Measurements from ENCODE around the gene SPEM1.

The SPEM1 gene

DNA sequence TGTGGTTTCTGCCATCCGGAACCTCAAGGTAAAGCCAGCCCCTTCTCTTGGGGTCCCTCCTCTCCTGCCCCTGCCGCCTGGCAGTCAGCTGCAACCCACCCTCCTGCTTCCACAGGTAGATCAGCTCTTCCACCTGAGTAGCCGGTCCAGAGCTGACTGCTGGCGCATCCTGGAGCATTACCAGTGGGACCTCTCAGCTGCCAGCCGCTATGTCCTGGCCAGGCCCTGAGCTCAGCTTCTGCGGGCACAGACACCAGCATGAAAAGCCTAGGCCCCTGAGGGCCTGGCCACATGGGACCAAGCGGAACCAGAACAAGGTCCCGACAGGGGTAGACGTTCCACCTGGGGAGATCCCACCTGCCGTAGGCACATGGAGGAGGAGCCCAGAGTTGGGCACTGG, 31.3 kb upstream of the SPEM1 start:
- TF ChIP-seq, protein P1, sequence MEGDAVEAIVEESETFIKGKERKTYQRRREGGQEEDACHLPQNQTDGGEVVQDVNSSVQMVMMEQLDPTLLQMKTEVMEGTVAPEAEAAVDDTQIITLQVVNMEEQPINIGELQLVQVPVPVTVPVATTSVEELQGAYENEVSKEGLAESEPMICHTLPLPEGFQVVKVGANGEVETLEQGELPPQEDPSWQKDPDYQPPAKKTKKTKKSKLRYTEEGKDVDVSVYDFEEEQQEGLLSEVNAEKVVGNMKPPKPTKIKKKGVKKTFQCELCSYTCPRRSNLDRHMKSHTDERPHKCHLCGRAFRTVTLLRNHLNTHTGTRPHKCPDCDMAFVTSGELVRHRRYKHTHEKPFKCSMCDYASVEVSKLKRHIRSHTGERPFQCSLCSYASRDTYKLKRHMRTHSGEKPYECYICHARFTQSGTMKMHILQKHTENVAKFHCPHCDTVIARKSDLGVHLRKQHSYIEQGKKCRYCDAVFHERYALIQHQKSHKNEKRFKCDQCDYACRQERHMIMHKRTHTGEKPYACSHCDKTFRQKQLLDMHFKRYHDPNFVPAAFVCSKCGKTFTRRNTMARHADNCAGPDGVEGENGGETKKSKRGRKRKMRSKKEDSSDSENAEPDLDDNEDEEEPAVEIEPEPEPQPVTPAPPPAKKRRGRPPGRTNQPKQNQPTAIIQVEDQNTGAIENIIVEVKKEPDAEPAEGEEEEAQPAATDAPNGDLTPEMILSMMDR (IDR thresholded peaks at IDR 0.05; ENCODE audit: low read depth, low read length, missing control alignments): no peak

DNA sequence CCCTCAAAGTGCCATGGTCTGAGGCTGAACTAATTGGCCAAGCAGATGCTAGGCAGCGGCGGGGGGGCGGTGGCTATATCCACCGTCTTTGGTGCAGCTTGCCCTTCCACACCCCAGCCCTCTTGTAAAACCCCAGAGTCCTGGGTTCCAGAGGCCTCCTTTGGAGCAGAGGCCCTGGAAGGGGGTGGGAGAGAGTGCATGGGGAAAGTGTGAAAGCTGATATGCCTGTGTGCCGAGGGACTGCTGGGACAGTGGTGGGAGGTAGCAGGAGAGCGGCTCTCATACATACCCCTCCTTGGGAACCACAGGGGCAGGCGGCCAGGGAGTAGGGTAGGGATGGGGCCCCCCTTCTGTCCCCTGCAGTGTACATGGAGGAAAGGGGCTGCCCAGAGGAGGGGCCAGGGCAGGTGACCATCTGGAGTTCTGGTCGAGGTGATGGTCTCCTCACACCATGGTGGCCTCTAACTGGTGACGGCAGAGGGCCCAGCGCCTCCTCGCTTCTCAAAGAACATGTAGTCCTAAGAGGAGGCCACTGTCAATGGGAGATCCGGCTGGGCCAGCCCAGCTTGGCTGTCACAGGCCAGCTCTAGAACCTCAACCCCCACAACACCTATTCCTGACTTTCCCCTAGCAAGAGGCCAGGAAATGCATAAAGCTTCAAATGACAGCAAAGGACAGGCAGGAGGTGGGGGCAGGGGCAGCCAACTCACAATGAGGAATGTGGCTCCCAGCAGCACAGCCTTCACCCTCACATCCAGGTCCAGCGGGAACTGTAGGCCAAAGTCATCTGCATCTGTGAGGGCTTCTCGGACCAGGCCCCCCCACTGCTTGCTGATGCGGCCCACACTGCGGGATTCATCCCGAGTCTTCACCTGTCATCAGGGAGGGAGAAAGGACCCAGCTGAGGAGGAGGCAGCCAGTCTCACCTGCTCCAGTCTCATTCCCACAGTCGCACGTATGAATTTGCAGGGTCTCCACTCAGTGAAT, 29.9 kb upstream of the SPEM1 start:
- Histone ChIP-seq H3K4me3 (ENCODE audit: low read depth, low read length) (no peak overlapping the region), H3K27ac (no peak overlapping the region), H3K27me3 (replicated peaks) (no peaks in the 10 kb centered on the region), H3K36me3 (replicated peaks) (peaks cover 43% of the 10 kb centered on the region)
- TF ChIP-seq, protein P1 (IDR thresholded peaks at IDR 0.05; ENCODE audit: low read depth, low read length, missing control alignments): no peak
- no peak for DNase-seq
- in situ Hi-C loops (cut with HindIII; ENCODE audit: low pct_ligation_motif_present, low sequenced_read_pairs): no loop called here

More for the DNA sequence above, 31.3 kb upstream of the SPEM1 start:
- no peak for DNase-seq
- H3K27ac ChIP-seq: no peak overlapping the region
- peaks cover 43% of the 10 kb centered on the region for H3K36me3 ChIP-seq (replicated peaks)
- no peaks in the 10 kb centered on the region for H3K27me3 ChIP-seq (replicated peaks)
- in situ Hi-C loops (cut with HindIII; ENCODE audit: low pct_ligation_motif_present, low sequenced_read_pairs): no loop called here
- no peak overlapping the region for H3K4me3 ChIP-seq (ENCODE audit: low read depth, low read length)

DNA sequence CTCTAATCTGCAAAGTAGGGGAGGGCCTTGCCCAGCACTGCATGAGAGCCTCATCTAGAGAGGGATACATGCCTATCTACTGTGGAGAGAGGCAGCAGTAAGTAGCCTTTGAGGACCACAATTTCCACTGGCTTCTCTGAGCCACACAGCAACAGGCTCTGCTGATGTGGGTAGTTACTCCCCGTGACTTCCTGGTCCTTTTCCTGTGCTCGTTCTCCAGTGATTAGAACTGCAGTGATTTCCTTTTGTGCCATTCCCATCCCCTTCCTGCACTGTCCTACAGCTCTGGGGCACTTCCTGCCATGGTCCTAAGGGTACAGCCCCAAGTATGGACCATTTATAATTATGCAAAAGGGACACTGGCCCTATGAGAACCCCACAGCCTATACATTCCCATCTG, 28.8 kb upstream of the SPEM1 start:
- Histone ChIP-seq H3K4me3 (ENCODE audit: low read depth, low read length) (no peak overlapping the region), H3K27ac (no peak overlapping the region), H3K36me3 (replicated peaks) (peaks cover 43% of the 10 kb centered on the region), H3K27me3 (replicated peaks) (no peaks in the 10 kb centered on the region)
- DNase-seq: no peak
- in situ Hi-C loops (cut with HindIII; ENCODE audit: low pct_ligation_motif_present, low sequenced_read_pairs): no loop called here
- TF ChIP-seq, protein P1 (IDR thresholded peaks at IDR 0.05; ENCODE audit: low read depth, low read length, missing control alignments): no peak

DNA sequence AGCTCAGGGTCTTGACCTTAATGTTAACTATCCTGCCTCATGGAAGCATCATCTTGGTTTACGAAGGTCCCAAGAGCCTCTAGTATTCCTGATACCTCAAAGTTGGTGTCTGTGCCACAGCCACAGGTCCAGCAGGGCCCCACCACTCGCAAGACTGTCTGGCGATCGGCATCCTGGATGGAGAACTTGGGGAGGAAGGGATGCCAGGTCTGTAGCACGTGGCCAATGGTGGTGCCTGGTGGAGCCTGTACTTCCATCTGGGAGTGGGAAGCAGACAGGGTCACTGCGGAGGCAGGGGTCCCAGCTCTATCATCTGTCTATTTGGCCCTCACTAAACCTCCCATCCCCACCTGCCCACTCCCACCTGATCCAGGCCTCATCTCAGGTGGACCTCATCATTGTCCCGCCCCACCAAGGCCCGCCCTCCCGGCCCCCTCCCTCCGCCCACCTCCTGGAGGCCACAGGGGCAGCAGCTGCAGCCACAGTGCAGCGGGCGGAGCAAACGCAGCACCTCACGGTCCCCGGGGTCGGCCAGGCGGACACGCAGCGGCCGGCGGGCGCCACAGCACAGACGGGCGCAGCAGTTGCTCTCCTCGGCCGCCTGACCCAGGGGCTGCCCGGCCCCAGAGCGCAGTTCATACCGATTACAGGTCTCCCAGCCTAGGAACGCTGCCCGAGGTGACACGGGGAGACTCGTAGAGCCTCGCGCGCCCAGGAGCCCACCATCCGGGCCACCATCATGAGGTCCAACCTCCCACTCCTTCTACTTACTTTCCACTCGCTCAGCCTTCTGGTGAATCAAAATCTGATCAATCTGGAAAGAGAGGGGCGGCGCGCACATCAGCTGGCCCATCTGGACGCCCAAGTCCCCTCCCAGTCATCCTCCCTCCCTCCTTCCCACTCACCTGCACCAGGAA, 27.2 kb upstream of the SPEM1 start:
- in situ Hi-C loops (cut with HindIII; ENCODE audit: low pct_ligation_motif_present, low sequenced_read_pairs): no loop called here
- no peaks in the 10 kb centered on the region for H3K27me3 ChIP-seq (replicated peaks)
- no peak for DNase-seq
- peak overlapping the region; percentile 83 for H3K4me3 ChIP-seq (ENCODE audit: low read depth, low read length)
- H3K27ac ChIP-seq: no peak overlapping the region
- peaks cover 43% of the 10 kb centered on the region for H3K36me3 ChIP-seq (replicated peaks)
- TF ChIP-seq, protein P1 (IDR thresholded peaks at IDR 0.05; ENCODE audit: low read depth, low read length, missing control alignments): no peak

DNA sequence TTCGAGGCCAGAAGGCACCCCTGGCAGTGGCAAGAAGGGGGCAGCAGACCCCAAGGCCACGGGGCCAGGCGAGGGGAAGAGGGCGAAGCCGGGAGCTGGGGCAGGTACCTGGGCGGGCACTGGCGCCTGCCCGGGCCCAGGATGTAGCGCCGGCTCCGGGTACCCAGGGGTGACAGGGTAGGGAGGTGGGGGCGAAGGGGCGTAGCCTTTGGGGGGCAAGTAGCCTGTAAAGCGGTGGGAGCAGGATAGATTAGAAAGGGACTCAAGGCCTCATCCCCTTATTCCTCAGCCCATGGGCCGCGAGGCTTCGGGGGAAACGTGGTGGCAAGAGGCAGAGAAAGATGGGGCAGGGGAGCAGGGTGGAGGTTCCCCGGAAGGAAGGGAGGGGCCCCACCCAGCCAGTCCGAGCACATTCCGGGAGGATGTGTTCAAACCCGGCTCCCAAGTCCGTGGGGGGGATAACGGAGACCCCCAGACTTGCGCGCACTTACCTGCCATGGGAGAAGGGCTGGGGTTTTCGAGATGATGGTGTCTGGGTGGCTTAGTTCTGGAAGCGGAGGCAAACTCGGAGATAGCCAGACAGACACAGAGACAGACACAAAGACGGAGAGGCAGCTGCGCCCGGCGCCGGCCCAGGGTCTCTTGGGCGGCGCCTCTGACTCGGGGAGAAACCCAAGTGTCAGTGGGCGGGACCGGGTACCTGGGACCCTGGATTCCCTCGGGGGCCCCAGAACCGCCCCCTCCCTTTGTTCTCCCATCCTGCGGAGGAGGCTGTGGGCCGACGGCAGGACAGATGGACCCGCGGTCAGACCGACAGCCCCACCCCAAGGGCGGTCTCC, 26.3 kb upstream of the SPEM1 start:
- no peaks in the 10 kb centered on the region for H3K27me3 ChIP-seq (replicated peaks)
- no peak for DNase-seq
- TF ChIP-seq, protein P1 (IDR thresholded peaks at IDR 0.05; ENCODE audit: low read depth, low read length, missing control alignments): peak; percentile 32
- peaks cover 40% of the 10 kb centered on the region for H3K36me3 ChIP-seq (replicated peaks)
- in situ Hi-C loops (cut with HindIII; ENCODE audit: low pct_ligation_motif_present, low sequenced_read_pairs): no loop called here
- peak overlapping the region; percentile 83 for H3K4me3 ChIP-seq (ENCODE audit: low read depth, low read length)
- peak overlapping the region; percentile 80 for H3K27ac ChIP-seq

All from brain microvascular endothelial cell (primary cell).